Measurements from ENCODE around the gene CTDP1.

DNA sequence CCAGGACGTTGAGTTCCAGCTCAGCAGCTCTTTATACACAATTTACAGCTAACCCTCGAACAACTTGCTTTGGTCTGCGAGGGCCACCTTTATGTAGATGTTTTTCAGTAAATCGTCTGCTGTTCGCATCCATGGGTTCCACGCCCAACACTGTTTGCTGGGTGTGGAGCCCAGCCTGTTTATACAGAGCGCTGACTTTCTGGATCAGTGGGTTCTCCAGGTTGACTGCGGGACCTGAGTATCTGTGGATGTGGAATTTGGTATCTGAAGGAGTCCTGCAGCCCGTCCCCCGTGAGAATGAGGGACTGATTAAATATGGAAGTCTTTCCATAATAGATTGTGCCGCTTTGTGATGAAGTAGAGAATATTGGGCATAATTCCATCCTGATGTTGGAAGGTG, 2.9 kb downstream of the CTDP1 start:
- TF ChIP-seq, protein P1, sequence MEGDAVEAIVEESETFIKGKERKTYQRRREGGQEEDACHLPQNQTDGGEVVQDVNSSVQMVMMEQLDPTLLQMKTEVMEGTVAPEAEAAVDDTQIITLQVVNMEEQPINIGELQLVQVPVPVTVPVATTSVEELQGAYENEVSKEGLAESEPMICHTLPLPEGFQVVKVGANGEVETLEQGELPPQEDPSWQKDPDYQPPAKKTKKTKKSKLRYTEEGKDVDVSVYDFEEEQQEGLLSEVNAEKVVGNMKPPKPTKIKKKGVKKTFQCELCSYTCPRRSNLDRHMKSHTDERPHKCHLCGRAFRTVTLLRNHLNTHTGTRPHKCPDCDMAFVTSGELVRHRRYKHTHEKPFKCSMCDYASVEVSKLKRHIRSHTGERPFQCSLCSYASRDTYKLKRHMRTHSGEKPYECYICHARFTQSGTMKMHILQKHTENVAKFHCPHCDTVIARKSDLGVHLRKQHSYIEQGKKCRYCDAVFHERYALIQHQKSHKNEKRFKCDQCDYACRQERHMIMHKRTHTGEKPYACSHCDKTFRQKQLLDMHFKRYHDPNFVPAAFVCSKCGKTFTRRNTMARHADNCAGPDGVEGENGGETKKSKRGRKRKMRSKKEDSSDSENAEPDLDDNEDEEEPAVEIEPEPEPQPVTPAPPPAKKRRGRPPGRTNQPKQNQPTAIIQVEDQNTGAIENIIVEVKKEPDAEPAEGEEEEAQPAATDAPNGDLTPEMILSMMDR (conservative IDR thresholded peaks at IDR 0.05; ENCODE audit: low read depth, low read length): no peak
- no peak for TF ChIP-seq EZH2 (IDR thresholded peaks at IDR 0.05; ENCODE audit: low read length, unreplicated experiment)
